Colon (tissue), 2 donors: ENCODE data around the gene COL23A1.
"Not testable (repeated sequence)": the region's sequence is repeated elsewhere in the genome, so short reads cannot be mapped to it uniquely, and the experiment has no call there.

Experiments
- FAIRE-seq: peaks from 2 replicates; lab custom pipeline; 2012; peaks lifted over from hg19 to GRCh38; lab: Jason Lieb, UNC
- donor health status: control.
- donor health status: control.

The COL23A1 gene

GRCh38 chr5:178505639-178506407, 84.4 kb downstream of the COL23A1 start:
- no peak for FAIRE-seq

- FAIRE-seq, result no peak
These were observed 85.7 kb downstream of the COL23A1 start for GRCh38 chr5:178504340-178504960.

GRCh38 chr5:178502401-178503100, 87.6 kb downstream of the COL23A1 start:
- no peak for FAIRE-seq

GRCh38 chr5:178499352-178499751, 90.8 kb downstream of the COL23A1 start:
- no peak for FAIRE-seq

- FAIRE-seq, result no peak
These were observed 93.6 kb downstream of the COL23A1 start for GRCh38 chr5:178496642-178497041.

- FAIRE-seq, result no peak
These were observed 94.0 kb downstream of the COL23A1 start for GRCh38 chr5:178496214-178496613.

GRCh38 chr5:178495706-178496105, 94.5 kb downstream of the COL23A1 start:
- no peak for FAIRE-seq

- no peak for FAIRE-seq
These were observed 97.9 kb downstream of the COL23A1 start for GRCh38 chr5:178492278-178492677.

- no peak for FAIRE-seq
These were observed 99.1 kb downstream of the COL23A1 start for GRCh38 chr5:178490935-178491652.

- no peak for FAIRE-seq
These were observed 100.8 kb downstream of the COL23A1 start for GRCh38 chr5:178489271-178489976.

- no peak for FAIRE-seq
These were observed 101.5 kb downstream of the COL23A1 start for GRCh38 chr5:178488696-178489095.

- no peak for FAIRE-seq
These were observed 102.1 kb downstream of the COL23A1 start for GRCh38 chr5:178487911-178488600.

GRCh38 chr5:178486878-178487512, 103.2 kb downstream of the COL23A1 start:
- FAIRE-seq, result not testable (repeated sequence)

- FAIRE-seq, result no peak
These were observed 104.0 kb downstream of the COL23A1 start for GRCh38 chr5:178486239-178486641.

- FAIRE-seq, result no peak
These were observed 106.6 kb downstream of the COL23A1 start for GRCh38 chr5:178483620-178484019.

- no peak for FAIRE-seq
These were observed 110.9 kb downstream of the COL23A1 start for GRCh38 chr5:178479261-178479660.

GRCh38 chr5:178478370-178478769, 111.8 kb downstream of the COL23A1 start:
- no peak for FAIRE-seq

- no peak for FAIRE-seq
These were observed 112.4 kb downstream of the COL23A1 start for GRCh38 chr5:178477802-178478201.

GRCh38 chr5:178476972-178477754, 113.0 kb downstream of the COL23A1 start:
- FAIRE-seq, result no peak

- no peak for FAIRE-seq
These were observed 113.7 kb downstream of the COL23A1 start for GRCh38 chr5:178476531-178476930.
